Spleen (tissue), 11 donors: ENCODE measurements around the gene VWA2. TPM values are rescaled to one million over a fixed set of nuclear protein-coding genes. Genes with fewer than 3 reads are reported as not detected.
A peak's percentile ranks its signal among the peaks of the same experiment; 100 is the strongest.

ENCODE experiments used
- DNase-seq: peaks from one replicate; pipeline ENCODE4 v3.0.0-alpha.2; 2020
- H3K27ac ChIP-seq, 8 donors: fragments of 200-600 bp; sonication (generic) in 7 of 8; 1 replicate in 4 of 8; 2 replicates in 4 of 8; pipeline versions ENCODE4 v1.5.0 to v1.8.0; 2016 to 2021; ENCODE audit warnings: inconsistent platforms in 4 of 8, mild to moderate bottlenecking in 4 of 8, moderate library complexity in 1 of 8
- H3K27me3 ChIP-seq, 7 donors: fragments of 200-600 bp; sonication (generic) in 6 of 7; replicated peaks in 1 of 7; 1 replicate in 4 of 7; 2 replicates in 3 of 7; pipeline versions ENCODE4 v1.5.0 to v1.8.0; 2016 to 2021; ENCODE audit warnings: inconsistent platforms in 3 of 7, mild to moderate bottlenecking in 1 of 7
- H3K36me3 ChIP-seq, 6 donors: fragments of 200-600 bp; sonication (generic) in 5 of 6; 1 replicate in 4 of 6; 2 replicates in 2 of 6; pipeline versions ENCODE4 v1.5.0 to v1.8.0; 2016 to 2021; ENCODE audit warnings: inconsistent platforms in 2 of 6
- H3K4me1 ChIP-seq, 6 donors: fragments of 200-600 bp; sonication (generic) in 5 of 6; 1 replicate in 3 of 6; 2 replicates in 3 of 6; pipeline versions ENCODE4 v1.5.0 to v1.8.0; 2016 to 2021; ENCODE audit warnings: inconsistent platforms in 3 of 6
- H3K4me3 ChIP-seq, 8 donors: fragments of 200-600 bp; sonication (generic) in 7 of 8; 1 replicate in 4 of 8; 2 replicates in 4 of 8; pipeline versions ENCODE4 v1.5.0 to v1.8.0; 2016 to 2021; ENCODE audit warnings: inconsistent platforms in 4 of 8, mild to moderate bottlenecking in 4 of 8, moderate library complexity in 2 of 8
- H3K9me3 ChIP-seq, 8 donors: fragments of 200-600 bp; sonication (generic) in 7 of 8; 1 replicate in 4 of 8; 2 replicates in 4 of 8; pipeline versions ENCODE4 v1.5.0 to v1.8.0; 2016 to 2021; ENCODE audit warnings: inconsistent platforms in 4 of 8
- CTCF ChIP-seq, 11 experiments: fragments of 200-600 bp in 7 of 11; fragments of 450-650 bp in 4 of 11; sonication (generic) in 4 of 11; IDR thresholded peaks in 8 of 11; conservative IDR thresholded peaks in 3 of 11; 1 replicate in 7 of 11; 2 replicates in 4 of 11; pipeline versions ENCODE4 v1.4.0 to v1.8.0; 2016 to 2021; ENCODE audit warnings: antibody characterized with exemption in 11 of 11, inconsistent platforms in 4 of 11, mild to moderate bottlenecking in 1 of 11
- POLR2A ChIP-seq, 3 donors: fragments of 450-650 bp; IDR thresholded peaks; one replicate each; pipeline ENCODE4 v1.5.1; 2017; ENCODE audit warnings: antibody characterized with exemption in 3 of 3, mild to moderate bottlenecking in 1 of 3
- POLR2AphosphoS5 ChIP-seq, 3 donors: sonication (generic); formaldehyde crosslinking; IDR thresholded peaks; one replicate each; pipeline ENCODE4 v1.5.1; 2017; ENCODE audit warnings: antibody characterized with exemption in 3 of 3
- WGBS, 5 donors: extraction: QIAGEN DNeasy Blood & Tissue Kit in 3 of 5; methylation state at CpG; one replicate each; pipeline versions ENCODE4 v1.1.5 to v1.1.7; 2013 to 2018; 5-methylcytosine and 5-hydroxymethylcytosine counted together
- intact Hi-C: fragments of 100-400 bp; cut with DNase I; formaldehyde crosslinking; loops from one replicate; pipeline ENCODE4 v1.15.0; 2023; ENCODE audit warnings: low total_unique reads
- polyA plus RNA-seq, 3 donors: library from polyadenylated mRNA; stranded (reverse); fragments of 200-250 nt; gene quantifications; one replicate each; pipeline ENCODE4 v1.2.1, GENCODE V29; 2013
- total RNA-seq, 7 donors: library from RNA; depleted of rRNA in 3 of 7; stranded (reverse); fragments of >200 nt in 3 of 7; fragmentation: NEBNext Ultra II Directional in 4 of 7; extraction: Animal tissue kit (Norgen Biotek cat#: 25700) in 4 of 7; gene quantifications; one replicate each; pipeline versions ENCODE4 v1.1.0 to v1.2.1, GENCODE V29; 2016 to 2021
- donor health status: healthy with polysubstance abuse.
- donor health status: DM: no; HTN: no; CAD: no; lungs with moderate emphysema.
- donor health status: DM: no; HTN: no; CAD: no.
- donor health status: Bipolar disorder and iron deficiency.
- donor health status: healthy.
- donor health status: DM: no; HTN: no; CAD: no.
- donor health status: DM: yes; HTN: yes; CAD: no.

The VWA2 gene
- total and polyA plus RNA-seq, 10 donors = 0.02 to 1.9 (median 0.50) TPM; not detected in 1

GRCh38 chr10:114279901-114280644 is 41.0 kb downstream of the VWA2 start:
- no peaks in the 10 kb centered on the region for H3K9me3 ChIP-seq
- H3K36me3 ChIP-seq = no peaks in the 10 kb centered on the region
- H3K27ac ChIP-seq = no peak overlapping the region
- H3K4me3 ChIP-seq = no peak overlapping the region
- intact Hi-C loops = no loop called here
- H3K4me1 ChIP-seq = no peaks in the 10 kb centered on the region
- peak; percentile 51 for DNase-seq
- 87 to 93% (median 88%) methylated on average over 8 of the region's 8 CpGs for WGBS, 5 donors
- peaks cover 0 to 13% (median 0%) of the 10 kb centered on the region in 7 donors for H3K27me3 ChIP-seq
- TF ChIP-seq POLR2A (IDR thresholded peaks at IDR 0.05) = no peak
- TF ChIP-seq POLR2AphosphoS5 (IDR thresholded peaks at IDR 0.05) = no peak
- TF ChIP-seq CTCF (IDR thresholded peaks at IDR 0.05 in 8 of 11, conservative IDR thresholded peaks at IDR 0.05 in 3 of 11) = no peak

GRCh38 chr10:114281006-114281405 is 42.0 kb downstream of the VWA2 start:
- TF ChIP-seq POLR2A (IDR thresholded peaks at IDR 0.05) = no peak
- TF ChIP-seq CTCF (IDR thresholded peaks at IDR 0.05 in 8 of 11, conservative IDR thresholded peaks at IDR 0.05 in 3 of 11) = no peak
- TF ChIP-seq POLR2AphosphoS5 (IDR thresholded peaks at IDR 0.05) = peak; percentile 17 to 51 (median 20)
- Histone ChIP-seq H3K9me3 (no peaks in the 10 kb centered on the region), H3K27me3 (peaks cover 0 to 13% (median 0%) of the 10 kb centered on the region in 7 donors), H3K36me3 (no peaks in the 10 kb centered on the region), H3K4me1 (peaks cover 0 to 3% (median 0%) of the 10 kb centered on the region in 6 donors), H3K27ac (no peak overlapping the region), H3K4me3 (no peak overlapping the region)
- WGBS, 5 donors = 64 to 72% (median 69%) methylated on average over 7 of the region's 7 CpGs
- intact Hi-C loops = no loop called here
- peak; percentile 32 for DNase-seq

GRCh38 chr10:114281461-114281860 is 42.4 kb downstream of the VWA2 start:
- DNase-seq = peak; percentile 62
- Histone ChIP-seq H3K27me3 (peaks cover 0 to 13% (median 0%) of the 10 kb centered on the region in 7 donors), H3K4me1 (peaks cover 0 to 8% (median 4%) of the 10 kb centered on the region in 6 donors), H3K36me3 (no peaks in the 10 kb centered on the region), H3K9me3 (no peaks in the 10 kb centered on the region), H3K27ac (no peak overlapping the region), H3K4me3 (no peak overlapping the region)
- TF ChIP-seq POLR2A (IDR thresholded peaks at IDR 0.05) (no peak), CTCF (IDR thresholded peaks at IDR 0.05 in 8 of 11, conservative IDR thresholded peaks at IDR 0.05 in 3 of 11) (no peak), POLR2AphosphoS5 (IDR thresholded peaks at IDR 0.05) (no peak)
- WGBS, 5 donors = 70 to 90% (median 78%) methylated on average over 4 to 5 of the region's 5 CpGs
- intact Hi-C loops = no loop called here

GRCh38 chr10:114282526-114282925 is 43.5 kb downstream of the VWA2 start:
- H3K4me1 ChIP-seq = peaks cover 0 to 16% (median 8%) of the 10 kb centered on the region in 6 donors
- no peak overlapping the region for H3K4me3 ChIP-seq
- peaks cover 0 to 13% (median 0%) of the 10 kb centered on the region in 7 donors for H3K27me3 ChIP-seq
- TF ChIP-seq POLR2A (IDR thresholded peaks at IDR 0.05) = no peak
- TF ChIP-seq POLR2AphosphoS5 (IDR thresholded peaks at IDR 0.05) = no peak
- TF ChIP-seq CTCF (IDR thresholded peaks at IDR 0.05 in 8 of 11, conservative IDR thresholded peaks at IDR 0.05 in 3 of 11) = no peak
- H3K36me3 ChIP-seq = no peaks in the 10 kb centered on the region
- H3K9me3 ChIP-seq = no peaks in the 10 kb centered on the region
- WGBS, 5 donors = 71 to 97% (median 88%) methylated on average over 2 of the region's 2 CpGs
- DNase-seq = peak; percentile 30
- intact Hi-C loops = no loop called here
- no peak overlapping the region for H3K27ac ChIP-seq
